ENCODE measurements around the gene HDLBP. TPM values are rescaled to one million over a fixed set of nuclear protein-coding genes. Genes with fewer than 3 reads are reported as not detected.

Gene HDLBP
- total RNA-seq, 4 donors from 2014 or later: 239 to 310 (median 273) TPM

GRCh38 chr2:241357531-241357930 is 42.1 kb upstream of the HDLBP start:
- Histone ChIP-seq H3K9me3 (no peaks in the 10 kb centered on the region), H3K4me3 (peak overlapping the region in 2 of 4 donors; percentile 93 to 96), H3K36me3 (peaks cover 0 to 23% (median 0%) of the 10 kb centered on the region in 3 donors), H3K4me1 (peaks cover 0 to 45% (median 19%) of the 10 kb centered on the region in 3 donors), H3K27me3 (no peaks in the 10 kb centered on the region), H3K27ac (peak overlapping the region in 2 of 4 donors; percentile 93 to 97)
- intact Hi-C loops (cut with DNase I): no loop called here
- TF ChIP-seq CTCF (IDR thresholded peaks at IDR 0.05) (no peak), POLR2A (IDR thresholded peaks at IDR 0.05) (no peak)
- 45 to 58% methylated on average over 3 of the region's 3 CpGs for WGBS, 2 donors
- DNase-seq: no peak

GRCh38 chr2:241356871-241357260 is 41.4 kb upstream of the HDLBP start:
- no peak for TF ChIP-seq CTCF (IDR thresholded peaks at IDR 0.05)
- TF ChIP-seq POLR2A (IDR thresholded peaks at IDR 0.05): no peak
- Histone ChIP-seq H3K4me1 (peaks cover 0 to 45% (median 19%) of the 10 kb centered on the region in 3 donors), H3K27ac (peak overlapping the region; percentile 93 to 97 (median 96)), H3K36me3 (peaks cover 0 to 30% (median 0%) of the 10 kb centered on the region in 3 donors), H3K9me3 (no peaks in the 10 kb centered on the region), H3K4me3 (peak overlapping the region; percentile 65 to 96 (median 91)), H3K27me3 (no peaks in the 10 kb centered on the region)
- 14 to 31% methylated on average over 5 of the region's 5 CpGs for WGBS, 2 donors
- no peak for DNase-seq
- intact Hi-C loops (cut with DNase I): no loop called here

GRCh38 chr2:241355983-241356870 is 40.8 kb upstream of the HDLBP start, which contains the start of gene FARP2:
FARP2 (plus strand) TSS chr2:241356285; CDS start chr2:241373108, 16,823 bp downstream.
- peak within 1 kb of the TSS; percentile 93 to 97 (median 96) for H3K27ac ChIP-seq
- H3K36me3 ChIP-seq: peaks cover 1 to 36% (median 5%) of the 10 kb centered on the region in 3 donors
- H3K4me3 ChIP-seq: peak within 1 kb of the TSS; percentile 65 to 96 (median 91)
- TF ChIP-seq POLR2A (IDR thresholded peaks at IDR 0.05) (peak in 3 of 4 donors; percentile 41 to 88 (median 82)), CTCF (IDR thresholded peaks at IDR 0.05) (peak in 1 of 6 experiments; percentile 9)
- peak; percentile 98 for DNase-seq
- 0% methylated on average over 4 to 6 of the region's 101 CpGs for WGBS, 2 donors
- H3K9me3 ChIP-seq: no peaks in the 10 kb centered on the region
- no peaks in the 10 kb centered on the region for H3K27me3 ChIP-seq
- intact Hi-C loops (cut with DNase I): no loop called here
- peaks cover 0 to 45% (median 19%) of the 10 kb centered on the region in 3 donors for H3K4me1 ChIP-seq

- no peak for TF ChIP-seq POLR2A (IDR thresholded peaks at IDR 0.05)
- TF ChIP-seq CTCF (IDR thresholded peaks at IDR 0.05): peak in 1 of 6 experiments; percentile 14
- intact Hi-C loops (cut with DNase I): no loop called here
- 49 to 53% methylated on average over 5 to 8 of the region's 40 CpGs for WGBS, 2 donors
- Histone ChIP-seq H3K4me1 (peaks cover 0 to 45% (median 19%) of the 10 kb centered on the region in 3 donors), H3K9me3 (no peaks in the 10 kb centered on the region), H3K27ac (peak overlapping the region; percentile 70 to 88 (median 84)), H3K4me3 (peak overlapping the region in 3 of 4 donors; percentile 23 to 49 (median 27)), H3K36me3 (peaks cover 12 to 49% (median 16%) of the 10 kb centered on the region in 3 donors), H3K27me3 (no peaks in the 10 kb centered on the region)
- peak; percentile 49 for DNase-seq
Measured at GRCh38 chr2:241354668-241355658, 39.5 kb upstream of the HDLBP start.
